BLaER1 (cell line): Measurements from ENCODE around the gene EEF1AKMT2.
A peak's percentile ranks its signal among the peaks of the same experiment; 100 is the strongest.

Source experiments
- H3K27ac ChIP-seq: shearing (Covaris generic); formaldehyde crosslinking; 2 replicates; pipeline ENCODE4 v1.8.1; 2022
- H3K27me3 ChIP-seq: shearing (Covaris generic); formaldehyde crosslinking; 2 replicates; pipeline ENCODE4 v1.8.1; 2022
- H3K36me3 ChIP-seq: shearing (Covaris generic); formaldehyde crosslinking; 2 replicates; pipeline ENCODE4 v1.8.1; 2022
- H3K4me1 ChIP-seq: shearing (Covaris generic); formaldehyde crosslinking; 2 replicates; pipeline ENCODE4 v1.8.1; 2022
- H3K4me2 ChIP-seq: shearing (Covaris generic); formaldehyde crosslinking; 2 replicates; pipeline ENCODE4 v1.8.1; 2022
- H3K4me3 ChIP-seq: shearing (Covaris generic); formaldehyde crosslinking; 2 replicates; pipeline ENCODE4 v1.8.1; 2022
- H3K9ac ChIP-seq: shearing (Covaris generic); formaldehyde crosslinking; 2 replicates; pipeline ENCODE4 v1.8.1; 2022
- H3K9me3 ChIP-seq: shearing (Covaris generic); formaldehyde crosslinking; 2 replicates; pipeline ENCODE4 v1.8.1; 2022
- H4K20me1 ChIP-seq: shearing (Covaris generic); formaldehyde crosslinking; 2 replicates; pipeline ENCODE4 v1.8.1; 2022
- Cebpa-rat ChIP-seq: shearing (Covaris generic); IDR thresholded peaks from 2 replicates; pipeline ENCODE4 v1.8.1; 2022

Gene EEF1AKMT2

GRCh38 chr10:124745252-124745651 is 46.4 kb downstream of the EEF1AKMT2 start:
- Histone ChIP-seq H3K9ac (no peak overlapping the region), H3K4me1 (peaks cover 34% of the 10 kb centered on the region), H3K4me2 (peak overlapping the region; percentile 92), H3K4me3 (no peak overlapping the region), H3K36me3 (0 out of 2 replicates have a peak, but pooled peaks cover 1% of the 10 kb centered on the region), H3K27ac (no peak overlapping the region), H3K9me3 (no peaks in the 10 kb centered on the region), H4K20me1 (peaks cover 23% of the 10 kb centered on the region), H3K27me3 (no peaks in the 10 kb centered on the region)
- TF ChIP-seq Cebpa-rat: no peak

DNA sequence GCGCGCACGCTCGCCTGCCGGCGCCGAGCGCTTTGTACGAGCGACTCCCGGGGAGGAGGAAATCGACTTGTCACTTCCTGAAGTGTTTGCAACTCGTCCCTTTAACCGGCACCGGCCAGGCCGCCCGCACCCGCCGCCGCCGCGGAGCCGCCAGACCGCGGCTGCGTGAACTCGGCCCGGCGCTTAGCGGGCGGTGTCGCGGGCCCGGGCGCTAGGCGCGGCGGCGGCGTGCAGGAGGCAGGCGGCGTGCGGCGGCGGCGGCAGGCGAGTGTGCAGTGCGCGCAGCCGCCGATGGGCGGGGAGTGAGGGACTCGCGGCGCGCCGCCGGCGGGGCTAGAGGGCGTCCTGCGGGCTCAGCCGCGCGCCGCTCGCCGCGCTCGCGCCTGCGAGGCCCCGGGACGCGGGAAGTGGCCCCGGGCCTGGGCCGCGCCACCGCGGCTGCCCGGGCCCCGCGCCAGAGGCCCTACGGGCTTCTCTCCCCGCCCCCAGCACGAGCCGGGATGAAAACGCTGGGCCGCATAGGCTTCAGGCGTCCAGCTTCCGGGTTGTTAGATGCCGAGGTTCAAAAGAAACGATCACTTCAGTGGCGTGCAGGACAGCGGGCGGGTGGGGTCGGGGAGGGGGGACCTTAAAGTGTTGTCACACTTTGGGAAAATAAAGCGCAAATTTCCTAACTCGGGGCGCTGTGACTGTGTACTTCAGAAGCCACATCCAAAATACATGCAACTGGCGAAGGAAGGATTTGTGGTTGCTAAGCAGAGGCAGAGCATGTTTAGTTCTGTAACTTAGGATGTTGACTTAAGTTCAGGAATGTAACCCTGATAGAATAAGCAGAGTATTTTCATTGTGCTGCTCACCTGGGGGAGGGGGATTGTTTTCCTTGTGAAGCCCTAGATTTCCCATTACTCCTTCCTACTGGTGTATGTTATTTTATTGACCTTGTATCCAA is 47.3 kb downstream of the EEF1AKMT2 start, which contains the start of gene FAM53B:
FAM53B (minus strand) TSS at position 277 of the 949 bp plus-strand sequence. CDS start 37,665 bp downstream, outside the sequence.
- Histone ChIP-seq H3K4me1 (peaks cover 43% of the 10 kb centered on the region), H3K36me3 (no peaks in the 10 kb centered on the region), H3K27ac (peak within 1 kb of the TSS; percentile 93), H3K4me2 (peak within 1 kb of the TSS; percentile 92), H3K27me3 (no peaks in the 10 kb centered on the region), H3K4me3 (peak within 1 kb of the TSS; percentile 96), H3K9ac (peak within 1 kb of the TSS; percentile 96), H4K20me1 (peaks cover 32% of the 10 kb centered on the region), H3K9me3 (no peaks in the 10 kb centered on the region)
- TF ChIP-seq Cebpa-rat: no peak

DNA sequence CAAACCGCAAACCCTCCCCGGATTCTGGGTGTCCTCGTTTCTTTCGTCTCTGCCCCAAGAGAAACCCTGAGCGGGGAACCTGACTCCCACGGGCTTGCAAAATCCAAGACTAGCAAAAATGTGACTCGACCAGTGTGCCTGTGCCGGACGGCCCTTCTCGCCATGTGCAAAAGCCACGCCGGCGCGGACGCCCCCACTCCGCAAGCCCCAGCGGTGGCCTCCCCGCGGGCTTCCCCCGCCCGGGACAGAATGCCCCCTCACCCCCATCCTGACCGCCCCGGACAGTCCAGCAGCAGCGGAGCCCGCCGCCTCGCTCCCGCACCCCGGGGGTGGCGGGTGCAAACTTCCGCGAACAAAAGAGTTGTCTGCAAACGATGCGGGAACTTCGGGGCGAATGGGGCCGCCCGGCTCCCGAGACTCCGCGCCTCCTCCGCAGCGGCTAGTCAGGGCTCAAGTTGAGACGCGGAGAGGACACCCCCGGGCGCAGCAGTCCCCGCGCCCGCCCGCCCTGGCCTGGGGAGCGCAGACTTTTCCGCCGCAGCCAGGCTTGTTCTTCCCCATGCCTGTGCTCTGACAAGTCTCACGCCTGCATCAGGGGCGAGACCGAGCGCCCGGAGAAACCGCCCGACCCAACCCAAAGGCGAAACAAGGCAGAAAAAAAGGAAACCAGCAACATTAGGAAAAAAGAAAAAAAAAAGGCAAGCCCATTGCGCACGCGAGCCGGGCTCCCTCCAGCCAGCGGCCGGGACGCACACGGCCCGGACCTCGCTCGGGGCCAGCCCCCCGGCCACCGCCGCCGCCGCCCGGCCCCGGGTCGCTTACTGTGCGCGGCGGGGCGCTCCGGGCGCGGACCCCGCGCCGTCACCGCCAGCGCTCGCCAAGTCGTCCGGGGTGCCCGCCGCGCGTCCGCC is 48.2 kb downstream of the EEF1AKMT2 start:
- peak overlapping the region; percentile 96 for H3K9ac ChIP-seq
- peaks cover 42% of the 10 kb centered on the region for H4K20me1 ChIP-seq
- peaks cover 52% of the 10 kb centered on the region for H3K4me1 ChIP-seq
- no peaks in the 10 kb centered on the region for H3K9me3 ChIP-seq
- H3K36me3 ChIP-seq: no peaks in the 10 kb centered on the region
- H3K27ac ChIP-seq: peak overlapping the region; percentile 93
- peak overlapping the region; percentile 92 for H3K4me2 ChIP-seq
- H3K27me3 ChIP-seq: no peaks in the 10 kb centered on the region
- H3K4me3 ChIP-seq: peak overlapping the region; percentile 96
- no peak for TF ChIP-seq Cebpa-rat

DNA sequence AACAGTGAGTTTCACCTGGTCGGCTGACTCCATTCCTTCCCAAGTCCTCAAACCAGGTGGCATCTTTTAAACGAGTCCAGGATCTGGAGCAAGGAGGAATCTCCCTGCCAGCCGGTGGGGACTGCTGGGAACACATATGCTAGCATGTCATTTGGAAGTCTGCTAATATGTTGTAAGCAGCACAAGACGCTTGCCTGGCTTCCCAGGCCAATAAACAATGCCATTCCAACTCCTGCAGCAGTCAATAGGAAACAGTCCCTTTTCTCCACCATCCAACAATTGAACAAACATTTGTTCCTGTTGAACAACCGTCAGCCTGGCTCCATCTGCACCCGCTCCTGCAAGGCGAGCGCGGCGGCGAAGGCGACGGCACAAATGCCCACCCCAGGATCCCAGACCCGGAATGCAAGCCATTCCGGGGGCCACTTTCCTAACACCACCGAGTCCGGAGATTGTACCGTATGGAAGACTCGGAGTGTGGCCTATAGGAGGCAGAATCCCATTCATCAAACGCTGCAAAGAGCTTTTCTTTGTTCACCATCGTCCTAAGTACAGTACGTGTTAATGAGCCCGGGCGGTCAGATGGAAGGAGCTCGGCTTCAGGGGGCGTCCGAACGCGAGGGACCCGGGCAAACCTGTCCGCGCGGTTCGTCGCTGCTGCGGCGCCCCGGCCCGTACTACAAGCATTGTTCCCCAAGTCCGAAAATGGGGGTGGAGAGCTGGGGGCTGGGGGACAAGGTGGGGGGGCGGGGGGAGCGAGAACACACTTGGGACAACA is 49.1 kb downstream of the EEF1AKMT2 start:
- TF ChIP-seq Cebpa-rat: no peak
- H3K9me3 ChIP-seq: no peaks in the 10 kb centered on the region
- peak overlapping the region; percentile 93 for H3K27ac ChIP-seq
- H3K4me1 ChIP-seq: peaks cover 61% of the 10 kb centered on the region
- peak overlapping the region; percentile 96 for H3K4me3 ChIP-seq
- peaks cover 50% of the 10 kb centered on the region for H4K20me1 ChIP-seq
- peak overlapping the region; percentile 96 for H3K9ac ChIP-seq
- no peaks in the 10 kb centered on the region for H3K36me3 ChIP-seq
- peak overlapping the region; percentile 92 for H3K4me2 ChIP-seq
- no peaks in the 10 kb centered on the region for H3K27me3 ChIP-seq

- peaks cover 56% of the 10 kb centered on the region for H4K20me1 ChIP-seq
- H3K9ac ChIP-seq: peak overlapping the region; percentile 96
- H3K27me3 ChIP-seq: no peaks in the 10 kb centered on the region
- peak overlapping the region; percentile 92 for H3K4me2 ChIP-seq
- peaks cover 67% of the 10 kb centered on the region for H3K4me1 ChIP-seq
- H3K27ac ChIP-seq: peak overlapping the region; percentile 93; the same call in 1 of the 2 replicates
- H3K4me3 ChIP-seq: peak overlapping the region; percentile 96
- no peaks in the 10 kb centered on the region for H3K36me3 ChIP-seq
- TF ChIP-seq Cebpa-rat: no peak
- no peaks in the 10 kb centered on the region for H3K9me3 ChIP-seq
Measured at GRCh38 chr10:124741922-124742412, 49.7 kb downstream of the EEF1AKMT2 start.

- no peak for TF ChIP-seq Cebpa-rat
- Histone ChIP-seq H4K20me1 (peaks cover 62% of the 10 kb centered on the region), H3K4me1 (peaks cover 73% of the 10 kb centered on the region), H3K27me3 (no peaks in the 10 kb centered on the region), H3K9me3 (no peaks in the 10 kb centered on the region), H3K4me2 (peak overlapping the region; percentile 92), H3K27ac (peak overlapping the region; percentile 39; the same call in 1 of the 2 replicates), H3K4me3 (peak overlapping the region; percentile 96), H3K9ac (peak overlapping the region; percentile 96), H3K36me3 (no peaks in the 10 kb centered on the region)
Measured at GRCh38 chr10:124741281-124741921, 50.3 kb downstream of the EEF1AKMT2 start.

DNA sequence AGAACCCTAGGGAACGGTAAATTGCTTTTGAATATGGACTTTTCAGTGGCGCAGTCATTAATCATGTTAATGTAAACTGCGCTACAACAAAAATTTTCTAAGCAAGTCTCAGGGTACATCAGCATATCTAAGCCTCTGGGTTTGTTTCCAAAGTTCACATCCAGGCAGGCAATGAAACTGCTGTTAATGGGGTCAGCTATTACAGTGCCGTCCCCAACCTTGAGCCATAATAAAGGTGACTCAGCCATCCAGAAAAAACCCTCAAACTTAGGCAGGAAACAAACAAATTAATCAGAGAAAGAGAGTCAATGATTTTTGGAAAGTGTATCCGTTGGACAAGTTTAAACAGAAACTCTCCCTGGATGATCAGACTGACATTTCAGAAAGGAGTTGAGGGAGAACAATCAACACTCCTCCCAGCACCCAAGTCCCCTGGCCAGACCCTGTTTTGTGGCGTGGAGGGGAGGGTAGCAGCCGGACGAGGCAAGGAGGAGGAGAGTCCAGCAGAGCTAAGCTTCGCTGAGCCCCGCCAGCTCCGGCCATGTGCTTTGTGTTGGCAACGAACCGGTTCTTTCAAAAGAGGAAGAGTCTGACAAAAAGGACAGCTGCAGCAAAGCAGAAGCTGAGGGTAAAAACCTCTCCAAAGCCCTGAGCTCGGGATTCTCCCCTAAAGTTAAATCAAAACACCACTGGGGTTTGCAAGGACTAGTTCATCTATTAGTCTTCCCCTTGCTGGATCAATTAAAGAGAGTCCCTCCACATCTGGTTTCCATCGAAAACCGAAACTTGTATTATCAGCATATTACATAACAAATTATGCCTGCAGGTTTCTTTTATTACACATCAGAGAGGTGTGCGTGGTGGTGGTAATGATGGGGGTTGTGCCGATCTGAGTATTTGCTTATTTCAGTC is 51.1 kb downstream of the EEF1AKMT2 start:
- Histone ChIP-seq H3K9me3 (no peaks in the 10 kb centered on the region), H3K4me2 (peak overlapping the region; percentile 92), H3K4me3 (peak overlapping the region; percentile 96), H3K4me1 (peaks cover 80% of the 10 kb centered on the region), H4K20me1 (peaks cover 70% of the 10 kb centered on the region), H3K27me3 (no peaks in the 10 kb centered on the region), H3K36me3 (no peaks in the 10 kb centered on the region), H3K27ac (peak overlapping the region; percentile 83), H3K9ac (peak overlapping the region; percentile 73)
- no peak for TF ChIP-seq Cebpa-rat

- no peak overlapping the region for H3K4me3 ChIP-seq
- H4K20me1 ChIP-seq: peaks cover 76% of the 10 kb centered on the region
- H3K27ac ChIP-seq: peak overlapping the region; percentile 83
- peak overlapping the region; percentile 92 for H3K4me2 ChIP-seq
- no peak for TF ChIP-seq Cebpa-rat
- no peaks in the 10 kb centered on the region for H3K27me3 ChIP-seq
- no peaks in the 10 kb centered on the region for H3K36me3 ChIP-seq
- peaks cover 81% of the 10 kb centered on the region for H3K4me1 ChIP-seq
- H3K9ac ChIP-seq: peak overlapping the region; percentile 73
- no peaks in the 10 kb centered on the region for H3K9me3 ChIP-seq
Measured at GRCh38 chr10:124739986-124740368, 51.7 kb downstream of the EEF1AKMT2 start.
